ENCODE results near the gene GARIN5A.

DNA sequence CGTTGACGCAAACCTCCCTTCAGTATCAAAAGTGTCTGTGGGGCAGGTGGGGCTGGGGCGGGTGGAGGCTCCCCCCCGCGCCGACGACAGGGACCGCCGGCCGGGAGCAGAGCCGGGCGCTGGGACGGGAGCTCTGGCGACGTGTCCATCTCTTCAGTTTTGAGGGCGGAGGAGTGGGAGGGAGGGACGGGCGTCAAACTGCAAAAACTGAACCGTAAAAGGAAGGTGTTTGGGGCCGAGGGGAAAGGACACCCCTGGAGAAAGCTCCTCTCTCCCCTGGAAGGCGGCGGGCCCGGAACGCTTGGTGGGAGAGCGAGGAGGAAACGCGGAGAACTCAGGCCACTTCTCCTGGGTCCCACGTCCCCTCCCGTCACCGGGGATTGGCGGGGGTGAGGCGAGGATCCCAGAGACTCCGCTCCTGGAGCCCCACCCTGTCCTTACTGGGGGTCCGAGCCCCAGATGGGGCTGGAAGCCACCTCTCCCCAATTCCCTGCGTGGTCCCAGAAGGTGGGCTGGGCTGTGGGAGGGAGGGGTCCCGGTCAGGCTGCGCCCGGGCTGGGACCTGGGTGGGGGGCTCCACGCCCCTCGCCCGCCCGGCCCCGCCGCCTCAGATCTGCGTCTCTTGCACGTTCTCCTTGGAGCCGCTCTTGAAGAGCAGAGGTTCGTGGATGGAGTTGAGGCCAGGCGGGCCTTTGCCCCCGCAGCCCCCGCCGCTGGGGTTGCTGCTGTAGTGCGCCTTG is 40.5 kb upstream of the GARIN5A start:
- TF ChIP-seq, protein P1, sequence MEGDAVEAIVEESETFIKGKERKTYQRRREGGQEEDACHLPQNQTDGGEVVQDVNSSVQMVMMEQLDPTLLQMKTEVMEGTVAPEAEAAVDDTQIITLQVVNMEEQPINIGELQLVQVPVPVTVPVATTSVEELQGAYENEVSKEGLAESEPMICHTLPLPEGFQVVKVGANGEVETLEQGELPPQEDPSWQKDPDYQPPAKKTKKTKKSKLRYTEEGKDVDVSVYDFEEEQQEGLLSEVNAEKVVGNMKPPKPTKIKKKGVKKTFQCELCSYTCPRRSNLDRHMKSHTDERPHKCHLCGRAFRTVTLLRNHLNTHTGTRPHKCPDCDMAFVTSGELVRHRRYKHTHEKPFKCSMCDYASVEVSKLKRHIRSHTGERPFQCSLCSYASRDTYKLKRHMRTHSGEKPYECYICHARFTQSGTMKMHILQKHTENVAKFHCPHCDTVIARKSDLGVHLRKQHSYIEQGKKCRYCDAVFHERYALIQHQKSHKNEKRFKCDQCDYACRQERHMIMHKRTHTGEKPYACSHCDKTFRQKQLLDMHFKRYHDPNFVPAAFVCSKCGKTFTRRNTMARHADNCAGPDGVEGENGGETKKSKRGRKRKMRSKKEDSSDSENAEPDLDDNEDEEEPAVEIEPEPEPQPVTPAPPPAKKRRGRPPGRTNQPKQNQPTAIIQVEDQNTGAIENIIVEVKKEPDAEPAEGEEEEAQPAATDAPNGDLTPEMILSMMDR (conservative IDR thresholded peaks at IDR 0.05; ENCODE audit: low read depth in 2 of 2), result no peak
- TF ChIP-seq EZH2 (IDR thresholded peaks at IDR 0.05; ENCODE audit: low read depth, unreplicated experiment) (no peak), EZH2phosphoT487 (IDR thresholded peaks at IDR 0.05; ENCODE audit: unreplicated experiment) (no peak), ZNF114 (CRISPR knock-in tag; IDR thresholded peaks at IDR 0.05) (no peak), JUNB (IDR thresholded peaks at IDR 0.05; ENCODE audit: unreplicated experiment) (no peak), POLR2AphosphoS5 (IDR thresholded peaks at IDR 0.05; ENCODE audit: low read depth) (no peak)
- TF ChIP-seq, protein P2, sequence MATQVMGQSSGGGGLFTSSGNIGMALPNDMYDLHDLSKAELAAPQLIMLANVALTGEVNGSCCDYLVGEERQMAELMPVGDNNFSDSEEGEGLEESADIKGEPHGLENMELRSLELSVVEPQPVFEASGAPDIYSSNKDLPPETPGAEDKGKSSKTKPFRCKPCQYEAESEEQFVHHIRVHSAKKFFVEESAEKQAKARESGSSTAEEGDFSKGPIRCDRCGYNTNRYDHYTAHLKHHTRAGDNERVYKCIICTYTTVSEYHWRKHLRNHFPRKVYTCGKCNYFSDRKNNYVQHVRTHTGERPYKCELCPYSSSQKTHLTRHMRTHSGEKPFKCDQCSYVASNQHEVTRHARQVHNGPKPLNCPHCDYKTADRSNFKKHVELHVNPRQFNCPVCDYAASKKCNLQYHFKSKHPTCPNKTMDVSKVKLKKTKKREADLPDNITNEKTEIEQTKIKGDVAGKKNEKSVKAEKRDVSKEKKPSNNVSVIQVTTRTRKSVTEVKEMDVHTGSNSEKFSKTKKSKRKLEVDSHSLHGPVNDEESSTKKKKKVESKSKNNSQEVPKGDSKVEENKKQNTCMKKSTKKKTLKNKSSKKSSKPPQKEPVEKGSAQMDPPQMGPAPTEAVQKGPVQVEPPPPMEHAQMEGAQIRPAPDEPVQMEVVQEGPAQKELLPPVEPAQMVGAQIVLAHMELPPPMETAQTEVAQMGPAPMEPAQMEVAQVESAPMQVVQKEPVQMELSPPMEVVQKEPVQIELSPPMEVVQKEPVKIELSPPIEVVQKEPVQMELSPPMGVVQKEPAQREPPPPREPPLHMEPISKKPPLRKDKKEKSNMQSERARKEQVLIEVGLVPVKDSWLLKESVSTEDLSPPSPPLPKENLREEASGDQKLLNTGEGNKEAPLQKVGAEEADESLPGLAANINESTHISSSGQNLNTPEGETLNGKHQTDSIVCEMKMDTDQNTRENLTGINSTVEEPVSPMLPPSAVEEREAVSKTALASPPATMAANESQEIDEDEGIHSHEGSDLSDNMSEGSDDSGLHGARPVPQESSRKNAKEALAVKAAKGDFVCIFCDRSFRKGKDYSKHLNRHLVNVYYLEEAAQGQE (IDR thresholded peaks at IDR 0.05; ENCODE audit: unreplicated experiment), result no peak
- TF ChIP-seq, protein P3, sequence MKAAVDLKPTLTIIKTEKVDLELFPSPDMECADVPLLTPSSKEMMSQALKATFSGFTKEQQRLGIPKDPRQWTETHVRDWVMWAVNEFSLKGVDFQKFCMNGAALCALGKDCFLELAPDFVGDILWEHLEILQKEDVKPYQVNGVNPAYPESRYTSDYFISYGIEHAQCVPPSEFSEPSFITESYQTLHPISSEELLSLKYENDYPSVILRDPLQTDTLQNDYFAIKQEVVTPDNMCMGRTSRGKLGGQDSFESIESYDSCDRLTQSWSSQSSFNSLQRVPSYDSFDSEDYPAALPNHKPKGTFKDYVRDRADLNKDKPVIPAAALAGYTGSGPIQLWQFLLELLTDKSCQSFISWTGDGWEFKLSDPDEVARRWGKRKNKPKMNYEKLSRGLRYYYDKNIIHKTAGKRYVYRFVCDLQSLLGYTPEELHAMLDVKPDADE (IDR thresholded peaks at IDR 0.05), result no peak
